ENCODE measurements around the gene DSTN.
A peak's percentile ranks its signal among the peaks of the same experiment; 100 is the strongest.

The DSTN gene

GRCh38 chr20:17555106-17555505 is 14.8 kb upstream of the DSTN start:
- DNase-seq: no peak

DNA sequence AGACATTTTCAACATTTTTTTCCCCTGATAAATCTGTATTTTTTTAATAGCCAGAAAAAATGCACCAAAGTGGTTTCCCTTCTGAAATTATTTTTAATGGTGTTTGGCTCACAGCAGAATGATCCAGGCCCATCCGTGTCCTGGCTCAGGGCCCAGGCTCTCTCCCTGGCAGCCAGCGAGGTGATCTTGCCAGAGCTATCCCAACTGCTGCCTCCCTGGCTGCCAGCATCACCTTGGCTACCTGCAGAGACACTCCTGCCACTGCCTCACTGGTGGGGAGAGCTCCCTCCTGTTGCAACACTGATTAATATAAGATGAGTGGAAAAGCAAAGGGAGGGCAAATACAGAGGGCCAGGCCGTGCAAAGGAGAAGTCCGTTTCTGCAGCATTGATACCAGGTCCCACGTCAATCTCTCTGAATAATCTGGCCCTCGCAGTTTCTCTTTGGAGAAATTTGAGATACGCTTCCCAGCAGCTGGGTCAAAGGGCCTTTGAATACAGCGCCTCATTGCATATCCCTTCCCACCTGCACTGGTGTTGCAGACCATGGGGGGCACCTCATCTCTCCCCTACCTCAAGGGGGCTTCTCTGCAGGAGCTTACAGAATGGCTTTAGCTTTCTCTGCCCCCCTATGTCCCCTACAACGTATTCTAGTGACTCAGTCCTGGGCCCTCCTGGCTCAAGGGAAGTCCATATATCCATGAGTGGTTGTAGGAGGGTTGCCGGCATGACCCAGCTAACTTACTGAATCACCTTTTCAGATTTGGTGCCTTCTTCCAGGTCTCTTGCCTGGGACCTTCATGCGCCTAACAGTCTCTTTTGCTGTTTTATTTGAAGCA is 12.8 kb upstream of the DSTN start:
- DNase-seq: peak; percentile 87

GRCh38 chr20:17557675-17558006 is 12.2 kb upstream of the DSTN start:
- no peak for DNase-seq

DNA sequence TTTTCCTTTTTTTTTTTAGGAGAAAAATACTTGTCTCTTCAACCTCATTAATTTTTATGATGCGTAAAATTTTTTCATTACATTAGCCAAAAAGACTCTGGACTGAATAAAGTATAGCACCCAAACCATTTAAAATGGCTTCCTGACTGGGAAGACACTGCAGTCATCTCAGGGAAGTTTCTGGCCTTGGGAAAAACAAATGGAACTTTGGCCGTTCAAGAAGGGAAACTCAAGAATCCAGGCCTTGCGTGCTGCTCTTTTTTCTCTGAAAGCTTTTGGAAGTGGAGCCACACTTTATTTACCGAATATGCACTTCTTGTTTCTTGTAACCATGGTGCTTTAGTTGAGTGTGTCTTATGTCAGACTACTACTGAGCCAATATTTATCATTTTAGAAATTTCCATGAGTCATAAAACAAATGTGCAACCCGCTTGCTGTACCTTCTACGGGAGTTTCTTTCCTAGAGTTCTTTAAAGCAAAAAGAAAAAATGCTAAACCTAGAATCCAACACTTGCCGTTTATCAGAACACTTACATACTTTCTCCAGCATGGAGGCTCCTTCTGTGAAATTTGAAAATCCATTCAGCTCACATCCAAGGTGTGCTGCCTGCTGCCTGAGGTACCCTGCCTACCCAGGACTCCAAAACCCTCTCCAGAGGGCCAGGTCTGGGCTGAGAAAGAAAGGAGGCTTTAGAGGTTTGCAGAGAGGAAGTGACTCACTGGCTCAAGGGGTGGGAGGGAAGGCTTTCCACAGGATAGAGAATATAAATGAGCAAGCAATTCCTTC is 11.5 kb upstream of the DSTN start:
- DNase-seq: no peak

GRCh38 chr20:17558941-17559304 is 11.0 kb upstream of the DSTN start:
- no peak for DNase-seq

GRCh38 chr20:17559338-17559737 is 10.5 kb upstream of the DSTN start:
- DNase-seq: no peak

GRCh38 chr20:17560344-17561074 is 9.4 kb upstream of the DSTN start:
- no peak for DNase-seq

DNA sequence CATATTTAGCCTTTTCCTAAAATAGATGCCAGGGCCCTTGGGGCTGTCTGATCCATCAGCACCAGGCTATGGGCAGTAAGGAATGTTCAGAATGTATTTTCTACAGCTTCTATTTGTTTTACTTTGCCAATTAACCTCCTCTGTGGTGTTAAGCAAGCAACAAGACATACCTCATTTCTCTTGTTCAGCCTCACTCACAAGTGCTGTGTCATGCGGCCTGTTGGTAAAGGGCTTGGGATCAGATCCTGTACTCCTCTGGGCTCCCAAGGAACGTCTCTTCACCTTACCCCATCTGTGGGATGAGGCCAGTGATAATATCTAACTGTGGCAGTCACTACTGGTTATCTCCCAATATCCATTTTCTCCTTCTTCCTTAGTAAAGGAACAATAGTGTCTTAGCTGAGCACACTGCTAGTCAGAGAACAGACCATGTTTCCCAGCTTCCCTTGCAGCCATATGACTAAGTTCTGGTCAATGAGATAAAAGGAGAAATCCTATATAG is 7.0 kb upstream of the DSTN start:
- no peak for DNase-seq

DNA sequence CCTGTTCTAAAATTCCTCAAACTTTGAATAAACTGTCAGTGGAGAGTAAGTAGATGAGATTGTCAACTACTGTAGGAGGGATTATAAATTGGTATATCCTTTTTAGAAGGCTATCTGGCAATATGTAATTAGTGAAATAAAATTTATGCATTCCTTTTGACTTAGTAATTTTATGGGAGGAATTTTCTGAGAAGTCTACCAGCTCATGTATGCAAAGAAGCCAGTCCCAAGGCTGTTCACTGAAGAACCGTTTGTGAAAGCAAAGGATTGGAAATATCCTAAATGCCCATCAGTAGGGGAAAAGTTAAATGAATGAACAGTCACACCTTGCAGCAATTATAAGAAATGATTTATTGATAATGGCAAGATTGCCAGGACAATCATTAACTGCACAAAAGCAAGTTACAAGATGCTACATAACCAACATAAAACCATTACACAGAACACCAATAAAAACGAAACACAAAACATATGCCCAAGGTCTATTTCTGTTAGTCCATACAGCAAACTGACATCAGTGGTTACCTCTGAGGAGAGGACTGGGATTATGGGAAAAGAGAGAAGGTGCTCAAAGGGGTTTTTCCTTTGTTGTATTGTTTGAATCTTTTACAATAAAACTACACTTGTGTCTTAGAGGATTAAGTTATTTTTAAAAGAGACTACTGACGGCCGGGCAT is 4.6 kb upstream of the DSTN start:
- no peak for DNase-seq

DNA sequence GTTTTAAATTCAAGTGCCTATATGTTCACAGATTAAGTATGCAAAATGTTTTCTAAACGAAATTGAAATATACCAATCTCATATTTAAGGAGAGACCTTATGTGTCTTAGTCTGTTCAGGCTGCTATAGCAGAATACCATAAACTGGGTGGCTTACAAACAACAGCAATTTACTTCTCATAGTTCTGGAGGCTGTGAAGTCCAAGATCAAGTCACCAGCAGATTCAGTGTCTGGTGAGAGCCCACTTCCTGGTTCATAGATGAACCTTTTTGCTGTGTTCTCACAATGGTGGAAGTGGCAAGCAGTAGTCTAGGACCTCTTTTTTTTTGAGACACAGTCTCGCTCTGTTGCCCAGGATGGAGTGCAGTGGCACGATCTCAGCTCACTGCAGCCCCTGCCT is 3.5 kb upstream of the DSTN start:
- DNase-seq: no peak

GRCh38 chr20:17568045-17568788 is 1.7 kb upstream of the DSTN start:
- DNase-seq: no peak

DNA sequence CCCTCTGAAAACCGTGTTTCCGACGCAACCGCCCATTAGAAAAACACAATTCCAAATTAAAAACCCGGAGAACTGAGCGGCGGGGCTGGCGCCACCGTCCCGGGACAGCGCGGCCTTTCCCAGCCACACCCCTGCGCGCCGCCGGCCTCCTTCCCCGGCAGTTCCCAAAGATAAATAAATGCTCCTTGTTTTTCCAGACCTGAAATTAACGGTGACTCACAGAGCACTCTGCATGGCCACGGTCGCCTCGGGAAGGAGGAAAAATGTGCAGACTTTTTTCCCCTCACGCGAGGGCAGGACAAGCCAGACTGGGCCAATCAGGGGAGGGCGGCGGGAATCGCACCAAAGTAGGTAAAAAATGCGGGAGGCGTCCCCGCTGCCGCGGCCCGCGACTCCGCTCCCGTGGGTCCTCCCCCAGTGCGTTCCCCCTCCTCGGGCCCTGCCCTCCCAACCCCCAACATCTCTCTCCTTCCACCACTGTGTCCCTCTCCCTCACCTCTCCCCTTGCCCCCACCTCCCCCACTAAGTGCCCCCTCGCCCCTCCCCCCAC is 828 bp upstream of the DSTN start:
- peak; percentile 90 for DNase-seq

DNA sequence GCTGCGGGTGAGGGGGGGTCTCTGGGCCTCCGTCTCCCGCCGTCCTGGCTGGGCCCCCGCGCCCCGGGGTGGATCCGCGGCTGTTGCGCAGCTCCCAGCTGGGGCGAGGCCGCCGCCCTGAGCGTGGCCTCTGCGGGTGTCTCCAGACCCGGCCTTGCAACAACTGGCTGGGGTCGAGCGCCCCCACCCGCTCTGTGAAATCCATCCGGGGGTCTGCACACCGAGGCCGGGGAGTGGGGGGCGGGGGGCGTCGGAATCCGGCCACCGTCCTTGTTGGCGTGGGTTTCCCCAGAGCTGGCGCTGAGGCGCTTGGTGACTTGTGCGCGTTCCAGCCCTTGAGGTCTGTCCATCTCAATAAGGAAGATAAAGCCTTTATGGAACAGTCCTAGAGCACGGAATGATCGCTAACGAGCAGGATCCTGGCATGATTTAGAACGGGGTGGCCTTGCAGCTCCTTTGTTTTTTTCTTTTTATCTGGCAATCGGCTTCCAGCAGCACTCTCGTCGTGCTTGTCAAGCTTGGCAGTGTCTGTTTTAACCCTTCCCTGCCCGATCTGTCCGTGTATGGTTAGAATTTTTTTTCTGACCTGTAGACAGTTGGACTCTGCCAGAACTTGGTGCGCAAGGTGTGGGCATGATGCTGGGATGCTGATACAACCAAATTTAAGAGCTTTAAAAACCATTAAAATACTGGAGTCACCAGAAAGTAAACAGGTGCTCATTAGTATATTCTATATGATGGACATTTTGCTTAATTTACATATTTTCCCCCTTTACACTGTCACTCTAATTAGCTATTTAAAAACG is 675 bp downstream of the DSTN start:
- DNase-seq: peak; percentile 41

DNA sequence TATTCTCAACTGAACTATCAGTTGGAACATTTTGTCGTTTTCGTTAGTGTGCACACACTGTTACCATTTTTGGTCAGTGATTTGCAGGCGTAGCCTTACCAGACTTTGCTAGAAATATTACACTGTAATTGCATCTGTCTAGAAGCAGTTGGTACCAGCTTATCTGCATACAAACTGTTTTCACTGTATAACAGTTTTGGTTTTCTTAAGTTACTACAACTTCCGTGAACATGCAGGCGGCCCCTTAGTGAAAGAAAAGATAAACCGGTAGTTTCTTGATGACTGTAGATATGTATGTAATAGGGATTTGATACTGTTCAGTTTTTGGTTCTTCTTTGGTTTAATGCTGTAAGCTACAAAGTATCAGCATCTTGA is 1.3 kb downstream of the DSTN start:
- no peak for DNase-seq

GRCh38 chr20:17572034-17572638 is 2.3 kb downstream of the DSTN start:
- DNase-seq: no peak

GRCh38 chr20:17573463-17573862 is 3.6 kb downstream of the DSTN start:
- DNase-seq: no peak

- no peak for DNase-seq
These were observed 6.3 kb downstream of the DSTN start for GRCh38 chr20:17576215-17576614.

GRCh38 chr20:17579369-17580039 is 9.6 kb downstream of the DSTN start:
- no peak for DNase-seq

DNA sequence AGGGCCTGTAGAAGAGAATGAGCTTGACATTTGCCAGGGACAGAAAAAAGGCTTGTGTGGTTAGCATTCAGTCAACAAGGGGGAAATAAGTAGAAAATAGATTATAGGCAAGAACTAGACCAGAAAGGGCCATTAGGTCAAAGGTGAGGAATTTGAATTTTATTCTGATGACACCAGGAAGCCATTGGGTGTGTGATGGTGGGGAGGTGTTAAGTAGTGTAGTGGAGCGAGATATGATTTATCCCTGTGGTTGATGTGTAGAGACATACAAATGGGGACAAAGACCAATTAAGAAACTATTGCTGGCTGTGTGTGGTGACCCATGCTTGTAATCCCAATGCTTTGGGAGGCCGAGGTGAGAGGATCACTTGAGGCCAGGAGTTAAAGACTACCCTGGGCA is 11.0 kb downstream of the DSTN start:
- no peak for DNase-seq

- DNase-seq: no peak
These were observed 13.3 kb downstream of the DSTN start for GRCh38 chr20:17583126-17583525.

Measured in NCI-H2171 (cell line).